ENCODE results near the gene PAAF1. TPM values are rescaled to one million over a fixed set of nuclear protein-coding genes. Genes with fewer than 3 reads are reported as not detected.

The PAAF1 gene
- total and polyA plus RNA-seq, 2 donors (not counting 1 experiment from before 2014, with no cell fraction given) = 9.2 to 17.5 TPM

- Histone ChIP-seq H2AFZ (ENCODE audit: low read length) (no peak overlapping the region), H3K4me2 (ENCODE audit: extremely low read depth, insufficient read depth, low read length) (no peak overlapping the region)
- no peak for DNase-seq (ENCODE audit: low read depth in 2 of 2)
Observed at GRCh38 chr11:73965764-73966121, 88.9 kb downstream of the PAAF1 start.

GRCh38 chr11:73968356-73968966 lies 91.7 kb downstream of the PAAF1 start:
- no peaks in the 10 kb centered on the region for H4K20me1 ChIP-seq (ENCODE audit: control insufficient read depth, extremely low read depth, insufficient read depth, low read length)
- no peak overlapping the region for H3K27ac ChIP-seq (ENCODE audit: insufficient read depth, low read length)
- TF ChIP-seq EZH2 (IDR thresholded peaks at IDR 0.05; ENCODE audit: low read length, missing control alignments) (no peak), CTCF (conservative IDR thresholded peaks at IDR 0.05 in 1 of 2, IDR thresholded peaks at IDR 0.05 in 1 of 2; ENCODE audit: low read depth in 1 of 2, low read length in 2 of 2) (no peak)
- H3K4me2 ChIP-seq (ENCODE audit: extremely low read depth, insufficient read depth, low read length) = no peak overlapping the region
- no peak overlapping the region for H3K4me3 ChIP-seq (replicated peaks in 1 of 4; ENCODE audit: control extremely low read depth in 1 of 4, insufficient read depth in 1 of 4, low read depth in 3 of 4, low read length in 4 of 4)
- no peaks in the 10 kb centered on the region for H3K79me2 ChIP-seq (ENCODE audit: control insufficient read depth, insufficient read depth, low read length)
- no peaks in the 10 kb centered on the region for H3K9me3 ChIP-seq (ENCODE audit: control insufficient read depth, insufficient read depth, low read depth, low read length)
- peaks cover 2% of the 10 kb centered on the region for H3K4me1 ChIP-seq (ENCODE audit: control insufficient read depth, extremely low read depth, insufficient read depth, low read length)
- no peak for DNase-seq (ENCODE audit: low read depth in 2 of 2)
- no peaks in the 10 kb centered on the region for H3K27me3 ChIP-seq (ENCODE audit: control insufficient read depth, insufficient read depth, low read length)
- H2AFZ ChIP-seq (ENCODE audit: low read length) = no peak overlapping the region
- H3K9ac ChIP-seq (ENCODE audit: insufficient read depth, low read length) = no peak overlapping the region
- no peaks in the 10 kb centered on the region for H3K36me3 ChIP-seq (ENCODE audit: control insufficient read depth, insufficient read depth, low read length)

More at GRCh38 chr11:73965764-73966121, 88.9 kb downstream of the PAAF1 start:
- Histone ChIP-seq H3K27ac (ENCODE audit: insufficient read depth, low read length) (no peak overlapping the region), H3K79me2 (ENCODE audit: control insufficient read depth, insufficient read depth, low read length) (no peaks in the 10 kb centered on the region), H3K4me3 (replicated peaks in 1 of 4; ENCODE audit: control extremely low read depth in 1 of 4, insufficient read depth in 1 of 4, low read depth in 3 of 4, low read length in 4 of 4) (no peak overlapping the region), H3K36me3 (ENCODE audit: control insufficient read depth, insufficient read depth, low read length) (no peaks in the 10 kb centered on the region), H3K9ac (ENCODE audit: insufficient read depth, low read length) (no peak overlapping the region), H3K9me3 (ENCODE audit: control insufficient read depth, insufficient read depth, low read depth, low read length) (no peaks in the 10 kb centered on the region), H4K20me1 (ENCODE audit: control insufficient read depth, extremely low read depth, insufficient read depth, low read length) (no peaks in the 10 kb centered on the region), H3K27me3 (ENCODE audit: control insufficient read depth, insufficient read depth, low read length) (no peaks in the 10 kb centered on the region), H3K4me1 (ENCODE audit: control insufficient read depth, extremely low read depth, insufficient read depth, low read length) (peaks cover 2% of the 10 kb centered on the region)
- TF ChIP-seq EZH2 (IDR thresholded peaks at IDR 0.05; ENCODE audit: low read length, missing control alignments) (no peak), CTCF (conservative IDR thresholded peaks at IDR 0.05 in 1 of 2, IDR thresholded peaks at IDR 0.05 in 1 of 2; ENCODE audit: low read depth in 1 of 2, low read length in 2 of 2) (no peak)

GRCh38 chr11:73969091-73969490 lies 92.3 kb downstream of the PAAF1 start:
- Histone ChIP-seq H3K4me2 (ENCODE audit: extremely low read depth, insufficient read depth, low read length) (no peak overlapping the region), H2AFZ (ENCODE audit: low read length) (no peak overlapping the region), H3K9ac (ENCODE audit: insufficient read depth, low read length) (no peak overlapping the region), H3K4me1 (ENCODE audit: control insufficient read depth, extremely low read depth, insufficient read depth, low read length) (peaks cover 4% of the 10 kb centered on the region), H3K9me3 (ENCODE audit: control insufficient read depth, insufficient read depth, low read depth, low read length) (no peaks in the 10 kb centered on the region), H3K27ac (ENCODE audit: insufficient read depth, low read length) (no peak overlapping the region), H3K4me3 (replicated peaks in 1 of 4; ENCODE audit: control extremely low read depth in 1 of 4, insufficient read depth in 1 of 4, low read depth in 3 of 4, low read length in 4 of 4) (no peak overlapping the region), H4K20me1 (ENCODE audit: control insufficient read depth, extremely low read depth, insufficient read depth, low read length) (no peaks in the 10 kb centered on the region), H3K27me3 (ENCODE audit: control insufficient read depth, insufficient read depth, low read length) (no peaks in the 10 kb centered on the region), H3K36me3 (ENCODE audit: control insufficient read depth, insufficient read depth, low read length) (no peaks in the 10 kb centered on the region), H3K79me2 (ENCODE audit: control insufficient read depth, insufficient read depth, low read length) (no peaks in the 10 kb centered on the region)
- TF ChIP-seq CTCF (conservative IDR thresholded peaks at IDR 0.05 in 1 of 2, IDR thresholded peaks at IDR 0.05 in 1 of 2; ENCODE audit: low read depth in 1 of 2, low read length in 2 of 2) = no peak
- DNase-seq (ENCODE audit: low read depth in 2 of 2) = no peak
